Transverse colon (tissue), 4 donors: Measurements from ENCODE around the gene LCE4A.

Experiments used
- CTCF ChIP-seq, 5 experiments: fragments of 200-600 bp in 3 of 5; fragments of 450-650 bp in 2 of 5; sonication (generic) in 3 of 5; IDR thresholded peaks; 1 replicate in 2 of 5; 2 replicates in 3 of 5; pipeline ENCODE4 v1.5.1; 2016 to 2017; ENCODE audit warnings: antibody characterized with exemption in 5 of 5, inconsistent platforms in 3 of 5, mild to moderate bottlenecking in 2 of 5, moderate library complexity in 1 of 5
- EP300 ChIP-seq: sonication (generic); formaldehyde crosslinking; IDR thresholded peaks from one replicate; pipeline ENCODE4 v1.6.1; 2017; ENCODE audit warnings: antibody characterized with exemption, low read depth
- POLR2A ChIP-seq: fragments of 450-650 bp; IDR thresholded peaks from one replicate; pipeline ENCODE4 v1.6.1; 2016; ENCODE audit warnings: antibody characterized with exemption, mild to moderate bottlenecking, moderate library complexity
- POLR2AphosphoS5 ChIP-seq, 3 donors: sonication (generic); formaldehyde crosslinking; IDR thresholded peaks; one replicate each; pipeline ENCODE4 v1.6.1; 2016; ENCODE audit warnings: antibody characterized with exemption in 3 of 3

GRCh38 chr1:152745289-152745704, 37.3 kb downstream of the LCE4A start:
- TF ChIP-seq CTCF (IDR thresholded peaks at IDR 0.05) (no peak), POLR2AphosphoS5 (IDR thresholded peaks at IDR 0.05) (no peak), POLR2A (no peak), EP300 (no peak)
